ENCODE results near the gene HNRNPF. TPM values are rescaled to one million over a fixed set of nuclear protein-coding genes. Genes with fewer than 3 reads are reported as not detected.

HNRNPF gene
- total and polyA plus RNA-seq, 2 of the 4 experiments (the other 2 are of a cell fraction), result 169 to 207 TPM

GRCh38 chr10:43360086-43360485 lies 48.9 kb downstream of the HNRNPF start:
- H3K9me1 ChIP-seq (ENCODE audit: insufficient read depth, low read length), result 0 out of 2 replicates have a peak, but pooled peaks cover 3% of the 10 kb centered on the region
- H3K4me2 ChIP-seq (ENCODE audit: low read depth, low read length), result no peak overlapping the region
- BruUV-seq (replicated peaks), result no TSS peak
- TF ChIP-seq POLR2A (IDR thresholded peaks at IDR 0.05; ENCODE audit: low read depth, low read length) (no peak), CEBPB (IDR thresholded peaks at IDR 0.05; ENCODE audit: low read depth, low read length) (no peak)
- H2BK120ac ChIP-seq (ENCODE audit: low read depth, low read length), result no peak overlapping the region
- H3K14ac ChIP-seq (replicated peaks; ENCODE audit: low read depth, low read length), result no peak overlapping the region
- H2AFZ ChIP-seq (replicated peaks; ENCODE audit: low read length, poor library complexity), result no peak overlapping the region
- no peak overlapping the region for H2AK9ac ChIP-seq (replicated peaks; ENCODE audit: low read depth, low read length, poor library complexity)
- intact Hi-C loops (cut with micrococcal nuclease), result no loop called here
- no peak overlapping the region for H4K5ac ChIP-seq (ENCODE audit: low read depth, low read length)
- dilution Hi-C loops (cut with HindIII; ENCODE audit: low sequenced_read_pairs, unreplicated experiment), result no loop called here
- ChIA-PET CTCF (no interaction called here), POLR2A (ENCODE audit: unreplicated experiment) (no interaction called here)
- H3K36me3 ChIP-seq (ENCODE audit: control insufficient read depth, insufficient read depth, low read length), result no peaks in the 10 kb centered on the region
- H3K27me3 ChIP-seq (ENCODE audit: control insufficient read depth, insufficient read depth, low read length), result no peaks in the 10 kb centered on the region; the same call in none of the 2 replicates
- no peak overlapping the region for H3K56ac ChIP-seq (ENCODE audit: extremely low read depth, insufficient read depth, low read length)
- H4K8ac ChIP-seq (ENCODE audit: low read depth in 2 of 2, low read length in 2 of 2), result no peak overlapping the region
- ATAC-seq (ENCODE audit: low read depth), result no peak
- no peak overlapping the region for H2BK15ac ChIP-seq (ENCODE audit: low read depth, low read length)
- H2BK5ac ChIP-seq (ENCODE audit: low read depth, low read length, poor library complexity, severe bottlenecking), result no peak overlapping the region
- no peak overlapping the region for H3K4me3 ChIP-seq (ENCODE audit: insufficient read depth, low read depth, low read length)
- no peaks in the 10 kb centered on the region for H3K4me1 ChIP-seq (ENCODE audit: control insufficient read depth, insufficient read depth, low read length)
- no peak overlapping the region for H3K9ac ChIP-seq (ENCODE audit: low read depth, low read length)
- H3K9me3 ChIP-seq (ENCODE audit: control insufficient read depth, insufficient read depth, low read length), result no peaks in the 10 kb centered on the region
- no peak overlapping the region for H3K23ac ChIP-seq (ENCODE audit: low read depth, low read length)
- H2BK20ac ChIP-seq (ENCODE audit: low read depth, low read length), result no peak overlapping the region
- peak; percentile 10 for DNase-seq
- H2AK5ac ChIP-seq (ENCODE audit: low read depth, low read length), result no peak overlapping the region
- no CpG with 5 or more reads among the region's 6 CpGs for WGBS, 2 experiments (ENCODE audit: extremely low coverage in 2 of 2, insufficient read length in 1 of 2)
- H3K4ac ChIP-seq (ENCODE audit: low read depth, low read length), result no peak overlapping the region
- H4K20me1 ChIP-seq (ENCODE audit: insufficient read depth, low read length), result no peaks in the 10 kb centered on the region
- H3K18ac ChIP-seq (ENCODE audit: low read depth, low read length), result no peak overlapping the region
- H4K91ac ChIP-seq (ENCODE audit: insufficient read depth, low read depth, low read length), result no peak overlapping the region
- H3K79me1 ChIP-seq (ENCODE audit: low read depth in 1 of 2, low read length in 2 of 2), result no peaks in the 10 kb centered on the region; a peak in 1 of 4 replicates
- in situ Hi-C loops (cut with MboI; ENCODE audit: low sequenced_read_pairs), result no loop called here
- H3K27ac ChIP-seq (ENCODE audit: insufficient read depth, low read length), result no peak overlapping the region
